HTERT RPE-1 (cell line): ENCODE results near the gene LIPK.
"Not testable (repeated sequence)": the region's sequence is repeated elsewhere in the genome, so short reads cannot be mapped to it uniquely, and the experiment has no call there.

Source experiments
- in situ Hi-C: fragments of 300-500 bp; cut with MboI; formaldehyde crosslinking; loops from 4 replicates; pipeline ENCODE4 v1.14.3; 2020; ENCODE audit warnings: low sequenced_read_pairs

Gene LIPK

DNA sequence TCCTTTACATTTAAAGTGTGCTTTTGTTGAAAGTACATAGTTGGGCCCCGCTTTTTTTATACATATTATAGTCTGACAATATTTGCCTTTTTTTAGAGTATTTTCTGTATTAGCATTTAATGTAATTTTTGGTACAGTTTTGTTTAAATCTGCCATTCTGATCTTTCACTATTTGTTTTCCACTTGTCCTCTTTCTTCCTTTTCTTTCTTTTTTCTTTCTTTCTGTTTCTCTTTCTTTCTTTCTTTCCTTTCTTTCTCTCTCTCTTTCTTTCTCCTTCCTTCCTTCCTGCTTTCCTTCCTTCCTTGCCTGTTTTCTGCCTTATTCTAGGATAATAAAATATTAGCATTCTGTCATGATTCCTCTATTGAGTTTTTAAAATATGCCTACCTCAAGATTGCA, 9.5 kb downstream of the LIPK start:
- in situ Hi-C loops: no loop called here

DNA sequence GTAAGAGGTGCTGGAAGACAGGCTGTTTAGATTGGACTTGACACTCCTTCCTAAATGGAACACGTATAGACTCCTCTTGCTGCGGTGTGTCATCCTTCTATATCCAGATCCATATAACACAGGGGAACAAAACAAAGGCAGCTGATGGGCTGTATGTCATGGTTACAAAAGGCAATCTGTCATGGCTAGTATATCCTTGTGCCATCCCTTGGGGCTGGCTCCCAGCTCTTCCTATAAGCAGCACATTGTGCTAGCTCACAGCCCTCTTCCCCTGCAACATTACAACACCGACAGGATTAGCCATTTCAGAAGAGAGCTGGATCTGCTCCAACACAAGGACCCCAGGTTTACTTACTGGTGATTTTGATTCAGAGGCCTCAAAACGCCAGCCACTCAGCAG, 15.3 kb downstream of the LIPK start:
- in situ Hi-C loops: no loop called here

DNA sequence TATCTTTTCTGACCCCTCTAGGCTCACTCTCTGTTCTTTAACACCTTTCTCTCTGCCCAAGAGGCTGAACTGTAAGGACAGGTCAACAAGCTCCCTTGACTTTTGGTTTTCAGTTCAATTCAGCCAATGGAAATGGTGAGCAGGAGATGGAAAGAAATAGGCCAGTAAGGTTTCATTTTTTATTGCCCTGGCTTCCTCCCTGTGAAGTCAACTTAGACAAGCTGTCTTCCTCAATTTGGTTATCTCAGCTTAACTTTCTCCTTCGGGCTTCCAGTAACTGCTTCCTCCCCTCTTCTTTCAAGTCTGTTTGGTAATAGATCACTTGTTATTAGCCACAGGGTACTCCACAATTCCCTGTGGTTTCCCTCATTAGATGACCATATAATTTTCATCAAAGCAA, 19.7 kb downstream of the LIPK start:
- in situ Hi-C loops: no loop called here

DNA sequence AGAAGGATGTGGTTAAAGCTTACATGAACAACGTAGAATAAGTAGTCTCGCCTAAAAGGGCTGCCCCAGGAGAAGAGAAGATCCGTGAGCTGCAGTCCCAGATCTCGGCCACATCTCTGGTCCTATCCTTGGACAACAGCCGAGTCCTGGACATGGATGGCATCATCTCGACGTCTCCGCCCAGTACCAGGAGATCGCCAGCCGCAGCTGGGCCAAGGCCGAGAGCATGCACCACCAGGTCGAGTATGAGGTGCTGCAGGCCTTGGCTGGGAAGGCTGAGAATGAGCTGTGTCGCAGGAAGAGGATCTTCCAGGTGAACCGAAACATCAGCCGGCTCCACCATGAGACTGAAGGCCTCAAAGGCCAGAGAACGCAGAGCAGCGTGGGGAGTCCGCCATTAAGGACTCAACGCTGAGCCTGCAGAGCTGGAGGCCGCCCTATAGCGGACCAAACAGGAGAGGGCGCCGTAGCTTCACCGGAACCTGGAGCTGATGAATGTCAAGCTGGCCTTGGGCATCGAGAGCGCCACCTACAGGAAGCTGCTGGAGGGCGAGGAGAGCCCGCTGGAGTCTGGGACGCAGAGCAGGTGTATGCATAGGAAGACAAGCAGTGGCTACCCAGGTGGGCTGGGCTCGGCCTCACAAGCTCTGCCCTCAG, 22.2 kb downstream of the LIPK start:
- in situ Hi-C loops: no loop called here

DNA sequence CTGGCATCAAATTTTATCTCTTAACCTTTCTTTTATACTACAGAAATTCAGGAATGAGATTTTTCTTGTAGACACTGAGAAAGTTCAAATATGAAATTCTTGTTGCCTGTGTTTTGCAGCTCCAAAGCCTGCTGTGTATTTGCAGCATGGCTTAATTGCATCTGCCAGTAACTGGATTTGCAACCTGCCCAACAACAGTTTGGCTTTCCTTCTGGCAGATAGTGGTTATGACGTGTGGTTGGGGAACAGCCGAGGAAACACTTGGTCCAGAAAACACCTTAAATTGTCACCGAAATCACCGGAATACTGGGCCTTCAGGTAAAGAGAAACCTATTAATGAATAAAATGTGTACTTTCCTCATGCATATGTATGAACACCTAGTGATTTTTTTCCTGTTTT, 24.8 kb downstream of the LIPK start:
- in situ Hi-C loops: no loop called here

DNA sequence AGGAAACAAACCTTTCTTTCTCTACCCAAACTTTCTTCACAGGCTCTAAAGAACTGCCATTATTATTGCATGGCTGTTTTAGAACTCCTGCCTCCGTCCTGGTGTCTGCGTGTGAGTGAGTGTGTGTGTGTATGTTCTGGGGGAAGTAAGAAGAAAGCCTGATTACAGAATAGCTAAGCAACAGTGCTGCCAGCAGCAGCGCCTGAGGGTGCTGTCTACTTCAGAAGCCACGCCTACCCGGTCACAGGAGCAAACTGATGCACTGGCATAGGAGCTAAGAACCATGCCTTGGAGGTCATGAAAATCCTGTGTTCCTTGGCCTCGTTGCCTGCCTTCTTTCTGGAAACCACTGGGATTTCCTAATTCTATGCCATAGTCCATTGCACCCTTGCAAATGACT, 25.2 kb downstream of the LIPK start:
- in situ Hi-C loops: no loop called here

DNA sequence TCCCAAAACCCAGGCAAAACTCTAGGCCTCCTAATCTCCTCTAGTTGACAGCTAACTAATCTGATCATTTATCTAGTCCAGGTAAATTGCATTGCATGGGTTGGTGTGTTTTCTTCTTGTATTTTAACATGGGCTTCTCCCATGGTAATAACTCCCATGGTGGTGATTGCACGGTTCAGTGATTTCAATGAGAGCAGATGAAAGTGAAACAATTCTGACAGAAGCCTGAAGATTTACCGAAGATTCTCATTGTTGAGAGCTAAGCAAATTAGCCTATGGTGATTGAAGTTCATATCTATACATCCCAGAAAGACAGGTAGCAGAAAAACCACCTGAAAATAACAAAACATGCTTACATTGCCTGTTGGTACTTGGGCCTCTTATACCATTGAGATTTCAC, 27.2 kb downstream of the LIPK start:
- in situ Hi-C loops: no loop called here

DNA sequence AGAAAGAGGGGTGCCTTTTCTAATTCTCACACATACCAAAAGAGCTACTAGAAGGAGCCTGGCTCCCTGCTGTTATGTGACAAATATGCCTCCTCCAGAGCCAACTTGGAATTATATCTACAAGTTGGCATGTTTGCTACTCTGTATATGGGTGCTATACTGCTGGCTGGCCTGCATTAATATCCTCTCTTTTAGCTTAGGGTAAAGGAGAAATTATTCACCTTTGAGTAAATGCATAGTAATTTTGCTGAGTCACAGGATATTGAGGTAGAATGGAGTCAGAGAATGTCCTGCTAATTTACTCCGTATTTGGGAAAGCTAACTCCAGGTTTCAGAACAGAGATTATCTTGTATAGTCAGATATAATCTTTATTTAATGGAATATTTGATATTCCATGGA, 29.6 kb downstream of the LIPK start:
- in situ Hi-C loops: no loop called here

DNA sequence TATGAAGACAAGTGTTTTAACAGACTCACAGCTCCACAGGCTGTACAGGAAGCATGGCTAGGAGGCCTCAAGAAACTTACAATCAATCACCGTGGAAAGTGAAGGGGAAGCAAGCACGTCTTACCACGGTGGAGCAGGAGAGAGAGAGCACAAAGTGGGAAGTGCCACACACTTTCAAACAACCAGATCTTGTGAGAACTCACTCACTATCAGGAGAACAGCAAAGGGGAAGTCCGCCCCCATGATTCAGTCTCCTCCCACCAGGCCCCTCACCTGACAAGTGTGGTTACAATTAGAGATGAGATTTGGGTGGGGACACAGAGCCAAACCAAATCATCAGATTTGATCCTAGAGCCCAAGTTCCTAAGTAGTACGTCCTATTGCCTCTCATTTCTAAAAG, 35.9 kb downstream of the LIPK start:
- in situ Hi-C loops: not testable (repeated sequence)

DNA sequence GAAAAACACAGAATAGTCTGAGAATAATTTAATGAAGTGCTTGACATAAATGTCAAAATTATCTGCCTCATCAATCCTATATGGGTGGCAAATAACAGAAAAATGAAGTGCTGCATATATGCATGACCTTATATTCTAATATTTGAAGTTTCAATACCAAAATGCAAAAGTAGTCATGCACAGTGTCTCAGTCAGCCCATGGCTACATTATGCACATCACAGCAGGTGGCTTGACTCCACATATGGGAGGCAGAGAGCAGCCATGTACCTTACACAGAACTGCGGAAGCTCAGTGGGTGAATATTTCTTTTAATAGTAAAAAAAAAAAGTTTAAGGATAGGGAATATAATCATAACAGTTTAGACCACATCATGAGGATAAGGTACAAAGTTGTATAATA, 36.4 kb downstream of the LIPK start:
- in situ Hi-C loops: no loop called here

DNA sequence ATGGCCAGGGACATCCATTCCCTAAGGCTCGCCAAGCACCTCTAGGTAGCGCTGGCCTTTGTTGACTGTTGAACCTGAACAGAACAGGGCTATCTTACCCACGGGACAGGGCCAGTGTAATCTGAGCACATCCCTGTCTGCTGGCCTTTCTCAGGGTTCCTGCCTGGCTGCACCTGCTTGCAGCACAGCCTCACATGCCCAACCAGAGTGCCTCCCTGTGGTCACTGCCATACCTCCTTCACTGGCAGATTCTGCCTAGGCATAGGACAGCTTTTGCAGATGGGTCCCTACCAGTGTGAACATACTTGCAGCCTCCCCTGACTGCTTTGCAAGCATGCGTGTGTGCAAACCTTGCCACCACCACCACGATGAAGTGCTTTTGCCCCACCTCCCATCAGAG, 38.0 kb downstream of the LIPK start:
- in situ Hi-C loops: no loop called here

DNA sequence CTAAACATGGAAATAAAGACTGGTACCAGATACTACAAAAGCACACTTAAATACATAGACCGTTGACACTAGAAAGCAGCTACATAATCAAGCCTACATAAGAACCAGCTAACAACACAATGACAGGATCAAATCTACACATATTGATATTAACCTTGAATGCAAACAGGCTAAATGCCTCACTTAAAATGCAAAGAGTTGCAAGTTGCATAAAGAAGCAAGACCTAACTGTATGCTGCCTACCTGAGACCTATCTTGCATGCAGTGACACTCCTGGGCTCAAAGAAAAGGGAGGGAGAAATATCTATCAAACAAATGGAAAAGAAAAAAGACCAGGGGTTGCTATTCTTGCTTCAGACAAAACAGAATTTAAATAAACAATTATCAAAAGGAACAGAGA, 39.6 kb downstream of the LIPK start:
- in situ Hi-C loops: no loop called here

DNA sequence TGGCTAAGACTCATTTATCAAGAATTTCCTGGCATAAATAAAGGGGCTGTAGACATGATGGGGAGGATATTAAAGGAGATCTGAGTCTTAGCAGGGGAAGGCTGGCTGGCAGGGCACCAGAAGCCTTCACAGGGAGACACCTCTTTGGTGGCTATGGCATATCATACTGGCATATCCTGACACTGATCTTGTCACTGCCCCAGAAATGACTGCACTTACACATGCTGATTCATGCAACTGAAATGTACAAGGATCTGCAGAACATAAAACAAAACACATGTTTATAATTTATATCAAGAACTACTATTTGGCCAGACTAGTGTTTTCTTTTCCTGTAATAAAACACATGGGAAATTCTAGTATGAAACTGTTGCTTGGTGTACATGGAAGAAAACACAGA, 48.2 kb downstream of the LIPK start:
- in situ Hi-C loops: no loop called here

DNA sequence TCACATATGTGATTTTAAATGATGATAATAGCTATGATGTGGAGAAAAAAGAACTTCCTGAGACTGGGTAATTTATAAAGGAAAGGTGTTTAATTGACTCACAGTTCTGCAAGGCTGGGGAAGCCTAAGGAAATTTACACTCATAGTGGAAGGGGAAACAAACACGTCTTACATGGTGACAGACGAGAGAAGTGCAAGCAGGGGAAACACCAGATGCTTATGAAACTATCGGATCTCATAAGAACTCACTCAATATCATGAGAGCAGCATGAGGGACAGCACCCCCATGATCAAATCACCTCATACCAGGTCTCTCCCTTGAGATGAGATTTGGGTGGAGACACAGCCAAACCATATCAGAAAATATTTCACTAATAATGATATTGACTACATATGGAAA, 49.7 kb downstream of the LIPK start:
- in situ Hi-C loops: no loop called here

DNA sequence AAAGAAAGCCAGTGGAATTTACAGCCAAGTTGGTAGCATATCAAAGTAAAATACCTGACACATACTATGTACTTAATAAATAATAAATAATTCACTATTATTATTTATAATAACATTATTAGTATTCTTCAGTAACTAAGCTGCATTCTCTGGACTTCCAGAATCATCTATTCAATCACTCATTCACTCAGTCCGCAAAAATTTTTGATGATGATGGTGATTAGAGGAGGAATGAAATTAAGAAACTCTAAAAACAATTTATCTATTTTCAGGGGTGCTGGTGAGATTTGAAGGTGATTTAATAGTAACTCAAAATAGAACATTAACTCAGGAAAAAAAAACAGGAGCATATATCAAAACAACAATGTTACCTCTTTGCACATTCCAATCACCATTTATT, 50.6 kb downstream of the LIPK start:
- in situ Hi-C loops: no loop called here

DNA sequence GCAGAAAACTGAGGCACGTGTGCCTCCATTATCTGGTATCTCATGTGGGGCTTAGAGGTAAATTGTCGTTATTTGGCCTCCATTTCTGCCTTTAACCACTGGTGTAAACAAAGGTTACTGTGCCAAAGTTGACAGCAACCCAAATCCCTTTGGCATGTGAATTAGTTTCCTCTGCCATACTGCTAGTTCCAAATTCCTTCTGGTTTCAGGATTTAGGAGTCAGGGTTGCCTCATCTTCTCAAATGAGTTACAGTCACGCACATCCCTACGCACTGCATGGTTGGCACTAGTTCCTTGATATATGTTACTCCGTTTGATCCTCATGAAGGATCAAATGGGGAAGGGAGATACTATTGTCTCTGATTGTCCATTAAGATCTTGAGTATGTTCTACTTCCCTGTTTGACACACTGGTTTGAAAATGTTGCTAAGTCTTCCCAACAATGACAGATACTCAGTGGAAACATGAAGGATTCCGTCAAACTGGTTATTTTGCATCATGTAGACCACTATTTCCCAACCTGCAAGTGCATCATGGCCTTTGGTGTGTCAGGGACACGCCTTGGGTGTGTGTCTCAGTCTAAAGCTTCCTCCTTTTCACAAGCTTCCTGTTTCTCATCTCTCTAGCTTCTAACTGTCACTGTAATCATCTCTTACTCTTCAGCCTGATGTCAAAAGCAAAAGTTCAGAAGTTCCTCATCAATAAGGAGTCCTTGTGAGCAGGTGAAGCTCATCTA, 53.5 kb downstream of the LIPK start, which contains the start of gene LIPN:
TSS of gene LIPN (plus strand) at position 655 of the 736 bp plus-strand sequence. CDS start 1,386 bp downstream, outside the sequence.
- in situ Hi-C loops: no loop called here

DNA sequence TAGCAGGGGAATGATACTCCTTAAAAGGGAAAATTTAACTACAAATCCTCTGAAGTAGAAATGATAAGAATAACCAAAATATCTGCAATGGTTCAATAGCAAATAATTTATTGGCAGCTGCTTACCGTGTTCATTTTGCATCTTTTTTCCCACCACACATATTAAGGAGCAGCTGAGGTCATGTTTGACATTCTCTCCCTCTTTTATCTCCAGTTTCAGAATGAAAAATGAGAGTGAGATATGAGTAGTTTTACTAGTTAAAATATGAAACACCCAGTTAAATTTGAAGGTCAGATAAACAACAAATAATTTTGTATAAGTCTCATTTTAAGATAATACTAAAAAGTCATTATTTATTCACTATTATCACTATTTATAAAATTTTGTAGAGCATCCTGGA, 56.9 kb downstream of the LIPK start:
- in situ Hi-C loops: no loop called here

DNA sequence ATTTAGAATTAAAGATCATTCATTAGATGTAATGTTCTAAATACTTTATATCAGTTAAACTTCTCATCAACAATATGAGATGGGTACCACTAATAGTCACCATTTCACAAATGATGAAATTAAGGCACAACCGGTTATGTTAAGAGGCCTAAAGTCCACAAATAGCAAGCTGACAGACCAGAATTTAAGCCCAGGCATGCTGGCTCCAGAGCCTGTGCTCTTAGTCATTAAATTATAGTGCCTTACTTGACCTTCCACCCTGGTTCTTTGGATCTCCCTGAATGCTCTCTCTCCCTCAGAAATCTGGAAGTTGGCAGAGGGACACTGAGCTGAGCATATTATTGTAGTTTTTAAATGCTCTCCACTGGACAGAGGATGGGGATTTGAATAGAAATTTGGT, 57.4 kb downstream of the LIPK start:
- in situ Hi-C loops: no loop called here

DNA sequence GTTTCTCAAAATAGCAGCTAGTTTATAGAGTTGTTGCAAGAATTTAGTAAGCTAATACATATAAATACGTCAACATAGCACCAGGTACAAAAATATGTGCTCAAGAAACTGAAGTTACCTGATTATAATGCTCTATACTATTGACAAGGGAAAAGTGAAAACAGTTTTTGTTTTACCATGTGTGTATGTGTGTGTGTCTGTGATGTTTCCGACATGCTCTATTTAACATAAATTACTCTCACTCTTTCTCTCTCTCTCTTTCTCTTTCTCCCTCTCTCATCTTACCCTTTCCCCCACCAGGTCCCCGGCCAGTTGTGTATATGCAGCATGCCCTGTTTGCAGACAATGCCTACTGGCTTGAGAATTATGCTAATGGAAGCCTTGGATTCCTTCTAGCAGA, 58.1 kb downstream of the LIPK start:
- in situ Hi-C loops: no loop called here

DNA sequence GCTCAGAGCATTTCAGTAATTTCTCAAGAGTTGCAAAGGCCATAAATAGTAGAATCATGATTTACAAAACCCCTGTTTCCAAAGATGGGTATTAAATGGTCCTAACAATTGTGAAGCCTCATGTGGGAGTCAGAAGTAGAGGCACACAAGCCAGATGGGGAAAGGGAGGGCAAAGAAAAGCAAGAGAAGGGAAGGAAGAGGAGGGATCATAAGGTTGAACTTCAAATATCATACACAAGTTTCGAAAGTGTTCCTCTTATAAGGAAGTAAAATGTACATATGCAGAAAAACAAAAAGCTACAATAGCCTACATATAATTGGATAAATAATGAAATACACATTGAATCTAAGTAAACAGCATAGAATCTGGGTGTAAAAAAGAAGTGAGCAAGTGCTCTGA, 59.8 kb downstream of the LIPK start:
- in situ Hi-C loops: no loop called here

DNA sequence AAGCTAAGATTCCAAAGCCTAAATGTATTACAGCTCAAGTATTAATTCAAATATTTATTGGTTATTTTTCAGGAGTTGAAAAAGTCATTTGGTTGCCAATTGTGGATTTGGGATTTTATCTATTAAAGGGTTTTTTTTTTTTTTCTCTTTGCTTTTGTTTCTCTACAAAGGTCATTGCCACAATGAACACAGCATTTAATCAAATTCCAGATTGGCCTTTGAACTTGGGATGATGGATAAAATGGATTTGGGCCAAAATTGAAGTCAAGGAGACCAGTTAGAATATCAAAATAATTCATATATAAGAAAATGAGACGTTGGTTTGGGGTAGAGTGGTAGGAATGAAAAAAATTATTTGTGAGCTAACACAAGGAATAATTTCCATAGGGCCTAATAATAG, 63.3 kb downstream of the LIPK start:
- in situ Hi-C loops: no loop called here

DNA sequence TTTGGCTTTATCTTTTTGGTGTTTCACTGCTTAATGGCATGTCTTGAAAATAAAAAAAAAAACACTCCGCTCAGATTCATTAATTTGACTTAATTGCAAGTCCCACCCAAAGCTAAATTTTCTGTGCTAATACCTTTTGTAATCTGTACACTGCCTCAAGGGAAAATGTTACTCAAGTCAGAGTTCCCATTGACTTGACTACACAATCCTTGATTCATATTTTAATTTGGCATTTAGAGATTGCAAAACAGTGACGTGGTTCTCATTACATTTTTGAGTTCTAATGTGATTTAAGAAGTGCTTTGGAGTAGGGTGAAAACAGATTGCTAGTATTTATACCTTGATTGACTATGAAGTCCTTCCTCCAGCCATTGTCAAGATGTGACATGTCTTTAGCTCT, 75.2 kb downstream of the LIPK start:
- in situ Hi-C loops: no loop called here

DNA sequence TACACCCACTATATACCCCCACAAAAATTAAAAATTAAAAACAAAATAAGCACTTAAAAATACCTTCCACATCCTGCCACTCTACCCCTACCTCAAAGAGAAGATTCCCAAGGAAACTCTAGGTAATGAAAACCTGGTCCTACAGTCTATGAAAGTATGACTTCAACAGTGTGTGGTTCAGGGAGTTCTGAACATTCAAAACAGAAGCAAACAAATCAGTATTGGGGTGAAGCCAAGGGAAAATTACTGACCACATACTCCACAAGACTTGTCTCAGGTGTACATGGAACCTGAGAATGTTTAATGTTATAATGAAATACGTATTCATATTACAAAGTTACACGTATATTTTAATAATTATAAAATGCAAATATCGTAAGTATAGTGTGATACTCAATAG, 76.2 kb downstream of the LIPK start:
- in situ Hi-C loops: no loop called here
